Measurements from ENCODE around the gene SORL1.

SORL1 gene

GRCh38 chr11:121535129-121535796 lies 83.1 kb downstream of the SORL1 start:
- DNase-seq = no peak

GRCh38 chr11:121536126-121536525 lies 84.0 kb downstream of the SORL1 start:
- no peak for DNase-seq

DNA sequence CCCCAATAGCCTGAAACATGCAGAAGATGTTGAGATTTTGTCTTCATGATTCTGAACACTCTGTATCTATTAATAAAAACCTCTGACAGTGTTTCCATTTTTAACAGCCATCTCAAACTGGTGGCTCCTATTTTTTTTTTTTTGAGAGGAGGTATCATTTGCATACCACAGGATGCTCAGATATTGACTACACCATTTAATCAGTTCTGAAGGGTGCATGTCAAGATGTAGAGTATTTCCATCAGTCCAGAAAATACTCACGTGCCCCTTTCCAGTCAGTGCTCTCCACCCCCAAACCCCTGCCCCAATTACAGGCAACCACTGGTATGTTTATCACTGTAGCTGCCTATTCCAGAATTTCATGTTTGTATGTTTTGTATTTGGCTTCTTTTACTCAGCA lies 85.9 kb downstream of the SORL1 start:
- DNase-seq = no peak

- DNase-seq = no peak
These were observed 86.9 kb downstream of the SORL1 start for GRCh38 chr11:121539000-121539399.

DNA sequence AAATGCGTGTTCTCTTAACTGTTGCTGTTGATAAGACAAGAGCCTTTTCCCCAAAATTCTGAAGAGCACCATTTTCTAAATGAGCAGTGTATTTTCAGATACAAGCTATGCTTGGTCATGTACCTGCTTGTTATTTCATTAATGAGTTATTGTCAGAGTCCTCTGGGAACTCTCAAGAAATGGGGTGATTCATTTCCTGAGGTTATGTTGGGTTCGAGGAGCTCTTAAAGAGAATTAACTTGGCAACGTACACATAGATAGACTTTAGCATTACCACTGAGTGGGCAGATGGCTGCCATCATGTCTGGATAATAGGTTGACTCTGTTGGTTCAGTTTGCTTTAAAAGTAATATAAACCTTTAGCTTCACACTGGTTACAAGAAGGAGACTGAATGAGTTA lies 88.5 kb downstream of the SORL1 start:
- no peak for DNase-seq

DNA sequence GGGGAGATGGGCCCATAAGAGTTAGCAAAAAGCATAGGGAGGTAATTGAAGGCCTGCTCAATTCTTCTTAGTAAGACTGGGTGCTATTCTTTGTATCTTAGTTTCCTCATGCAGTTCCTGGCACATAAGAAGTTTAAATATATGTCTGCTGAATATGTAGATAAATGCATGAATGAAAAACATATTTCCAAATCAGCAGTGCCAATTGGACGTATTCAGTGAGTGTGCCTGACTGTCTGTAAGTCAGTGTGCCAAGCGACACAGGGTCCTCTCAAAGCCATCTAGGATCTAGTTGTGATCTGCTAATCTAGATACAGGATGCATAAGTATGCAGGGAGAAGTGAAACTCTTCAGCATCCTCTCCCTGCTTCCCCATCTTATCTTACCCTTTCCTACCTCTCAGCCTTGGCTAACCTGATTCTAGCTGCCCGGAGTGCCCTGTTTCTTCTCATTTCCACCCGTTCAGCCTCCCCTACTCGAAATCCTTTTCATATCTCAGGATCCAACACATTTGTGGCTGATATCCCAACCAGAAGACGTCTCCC lies 91.8 kb downstream of the SORL1 start:
- no peak for DNase-seq

- no peak for DNase-seq
These were observed 92.8 kb downstream of the SORL1 start for GRCh38 chr11:121544956-121545355.

- no peak for DNase-seq
These were observed 95.5 kb downstream of the SORL1 start for GRCh38 chr11:121547574-121547973.

- peak; percentile 37 to 49 for DNase-seq
These were observed 98.3 kb downstream of the SORL1 start for GRCh38 chr11:121550247-121551030.

- DNase-seq = no peak
These were observed 99.3 kb downstream of the SORL1 start for GRCh38 chr11:121551463-121551862.

GRCh38 chr11:121552154-121552553 lies 100.0 kb downstream of the SORL1 start:
- DNase-seq = no peak

GRCh38 chr11:121552644-121553043 lies 100.5 kb downstream of the SORL1 start:
- DNase-seq = no peak

GRCh38 chr11:121553389-121553788 lies 101.3 kb downstream of the SORL1 start:
- DNase-seq = no peak

DNA sequence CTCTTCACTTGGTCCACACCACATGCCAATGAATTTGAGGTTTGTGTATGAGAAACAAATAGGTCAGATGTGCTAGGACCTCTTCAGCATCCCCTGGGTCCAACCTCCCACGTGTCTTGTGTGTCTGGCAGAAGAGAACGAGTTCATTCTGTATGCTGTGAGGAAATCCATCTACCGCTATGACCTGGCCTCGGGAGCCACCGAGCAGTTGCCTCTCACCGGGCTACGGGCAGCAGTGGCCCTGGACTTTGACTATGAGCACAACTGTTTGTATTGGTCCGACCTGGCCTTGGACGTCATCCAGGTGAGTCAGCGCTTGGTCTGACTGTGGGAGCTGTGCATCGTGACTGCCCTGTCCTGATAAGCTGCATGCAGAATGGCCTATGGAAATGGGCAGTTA lies 101.7 kb downstream of the SORL1 start:
- DNase-seq = no peak

- no peak for DNase-seq
These were observed 102.4 kb downstream of the SORL1 start for GRCh38 chr11:121554552-121554951.

DNA sequence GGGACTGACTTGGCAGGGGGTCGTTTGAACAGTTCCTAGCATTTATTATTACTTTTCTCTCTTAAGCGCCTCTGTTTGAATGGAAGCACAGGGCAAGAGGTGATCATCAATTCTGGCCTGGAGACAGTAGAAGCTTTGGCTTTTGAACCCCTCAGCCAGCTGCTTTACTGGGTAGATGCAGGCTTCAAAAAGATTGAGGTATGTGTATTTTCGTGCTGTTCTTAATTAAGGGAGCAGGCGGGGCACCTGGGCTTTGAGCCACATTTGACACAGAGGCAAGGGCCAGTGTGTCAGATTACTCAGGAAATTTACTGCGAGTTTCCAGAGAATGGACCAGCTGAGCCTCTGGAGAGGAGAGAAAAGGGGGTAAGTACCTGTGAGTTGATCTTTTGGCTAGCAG lies 103.0 kb downstream of the SORL1 start:
- no peak for DNase-seq

DNA sequence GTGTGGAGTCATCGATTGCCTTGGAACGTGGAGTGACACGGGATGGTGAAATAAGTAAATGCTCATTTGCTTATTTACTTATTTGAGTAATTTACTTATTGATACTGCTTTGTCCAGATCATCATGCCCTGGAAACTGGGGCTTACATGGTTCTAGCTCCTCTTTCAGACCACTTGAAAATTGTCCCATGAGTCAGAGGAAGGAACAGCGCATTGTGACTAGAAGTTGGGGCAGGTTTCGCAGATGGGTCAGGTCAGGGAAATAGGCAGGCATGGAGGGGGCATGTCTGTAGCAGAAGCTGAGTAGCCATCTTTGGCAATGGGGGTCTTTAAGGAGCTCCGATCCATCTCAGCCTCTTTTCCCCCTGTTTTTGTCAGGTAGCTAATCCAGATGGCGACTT lies 104.8 kb downstream of the SORL1 start:
- DNase-seq = no peak

DNA sequence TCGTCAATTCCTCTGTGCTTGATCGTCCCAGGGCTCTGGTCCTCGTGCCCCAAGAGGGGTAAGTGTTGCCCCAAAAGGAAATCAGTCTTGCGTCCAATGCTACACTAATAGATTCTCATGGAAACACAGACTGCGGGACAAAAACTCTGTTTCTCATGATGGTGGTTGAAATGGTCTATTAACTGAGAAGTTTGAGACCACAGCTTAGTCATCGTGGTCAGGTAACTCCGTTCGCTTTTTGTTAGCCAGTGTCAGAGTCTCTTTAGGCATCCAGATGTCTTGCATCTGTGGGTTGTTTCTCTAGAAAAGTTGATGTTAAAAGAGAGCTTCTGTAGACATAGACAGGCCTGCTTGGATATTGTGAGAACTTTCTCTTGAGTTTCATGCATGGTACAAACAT lies 105.2 kb downstream of the SORL1 start:
- no peak for DNase-seq

DNA sequence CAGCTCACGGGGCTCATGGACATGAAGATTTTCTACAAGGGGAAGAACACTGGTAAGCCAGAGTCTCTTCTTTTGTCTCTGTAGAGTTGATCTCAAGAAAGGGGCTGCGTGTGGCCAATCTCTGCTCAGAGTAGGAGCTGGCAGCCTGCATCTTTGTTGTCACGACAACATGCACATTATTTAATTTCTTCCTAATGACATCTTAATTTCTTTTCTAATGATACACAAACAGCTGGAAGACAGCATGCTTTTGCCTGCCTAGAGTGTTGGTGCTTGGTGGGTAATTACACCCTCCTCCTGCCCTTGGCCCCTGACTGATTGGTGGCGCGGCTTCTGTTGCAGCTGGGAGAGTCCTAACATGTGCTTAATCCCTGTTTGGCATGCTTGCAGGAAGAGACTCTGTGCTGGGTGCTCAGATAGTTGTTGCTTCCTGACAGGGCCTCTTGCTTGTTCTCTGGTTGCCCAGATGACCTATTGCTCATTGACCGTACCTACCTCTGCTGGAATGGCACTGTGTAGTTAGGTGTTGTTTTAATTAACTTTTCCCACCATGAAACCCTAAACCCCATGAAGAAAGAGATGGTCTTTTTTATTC lies 107.6 kb downstream of the SORL1 start:
- DNase-seq = no peak

- DNase-seq = no peak
These were observed 108.1 kb downstream of the SORL1 start for GRCh38 chr11:121560236-121560635.

DNA sequence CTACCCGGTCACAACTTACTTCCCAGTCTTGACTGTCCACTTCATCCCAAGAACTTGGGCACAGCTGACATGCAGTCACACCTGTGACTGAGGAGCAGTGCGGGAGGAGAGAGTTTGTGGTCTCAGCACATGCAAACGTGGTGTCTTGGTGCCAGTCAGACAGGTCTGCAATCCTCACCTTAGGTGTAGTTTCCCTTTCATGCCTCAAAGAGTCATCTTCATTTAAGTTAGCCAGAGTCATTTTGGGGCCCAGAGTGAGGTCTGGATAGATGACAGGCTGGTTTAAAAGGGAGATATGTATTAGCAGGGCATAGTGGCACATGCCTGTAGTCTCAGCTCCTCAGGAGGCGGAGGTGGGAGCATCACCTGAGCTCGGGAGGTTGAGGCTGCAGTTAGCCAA lies 109.1 kb downstream of the SORL1 start:
- DNase-seq = no peak

DNA sequence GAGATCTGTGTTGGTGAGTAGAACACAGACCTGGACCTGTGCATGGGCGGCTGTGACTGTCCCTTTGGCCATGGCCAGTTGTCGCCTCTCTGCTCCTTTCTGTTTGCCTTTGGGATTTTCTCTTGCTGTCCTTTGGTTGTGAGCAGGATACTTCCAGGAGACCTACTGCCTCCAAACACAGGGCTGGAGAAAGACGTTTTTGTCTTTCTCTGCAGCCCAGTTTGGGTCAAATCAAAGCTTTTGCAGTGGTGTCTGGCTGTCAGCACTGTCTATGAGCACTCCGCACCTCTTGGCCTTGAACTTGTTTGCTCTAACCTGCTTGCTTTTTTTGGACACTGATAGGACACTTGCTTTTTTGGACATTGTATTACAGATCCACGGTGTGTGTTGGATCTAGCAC lies 109.6 kb downstream of the SORL1 start:
- no peak for DNase-seq

GRCh38 chr11:121563003-121563402 lies 110.9 kb downstream of the SORL1 start:
- DNase-seq = no peak
